ENCODE results near the gene APOC4.
"Not testable (repeated sequence)": the region's sequence is repeated elsewhere in the genome, so short reads cannot be mapped to it uniquely, and the experiment has no call there.

The APOC4 gene

GRCh38 chr19:44924243-44924725, 17.8 kb upstream of the APOC4 start:
- no peak for DNase-seq

- peak; percentile 53 for DNase-seq
Measured at GRCh38 chr19:44925114-44925891, 16.7 kb upstream of the APOC4 start.

- not testable (repeated sequence) for DNase-seq
Measured at GRCh38 chr19:44926245-44927077, 15.6 kb upstream of the APOC4 start.

GRCh38 chr19:44927746-44928145, 14.3 kb upstream of the APOC4 start:
- peak; percentile 64 for DNase-seq

- no peak for DNase-seq
Measured at GRCh38 chr19:44930088-44930487, 11.9 kb upstream of the APOC4 start.

GRCh38 chr19:44931541-44931940, 10.5 kb upstream of the APOC4 start:
- no peak for DNase-seq

- DNase-seq: no peak
Measured at GRCh38 chr19:44939668-44940067, 2.4 kb upstream of the APOC4 start.

GRCh38 chr19:44943801-44944249, 1.8 kb downstream of the APOC4 start:
- DNase-seq: no peak

GRCh38 chr19:44947041-44947581, 5.1 kb downstream of the APOC4 start:
- DNase-seq: no peak

GRCh38 chr19:44948237-44948636, 6.2 kb downstream of the APOC4 start:
- DNase-seq: no peak

GRCh38 chr19:44948763-44949374, 6.8 kb downstream of the APOC4 start:
- no peak for DNase-seq

- DNase-seq: no peak
Measured at GRCh38 chr19:44949550-44949949, 7.5 kb downstream of the APOC4 start.

GRCh38 chr19:44951179-44952159, 9.4 kb downstream of the APOC4 start:
- DNase-seq: peak; percentile 76

GRCh38 chr19:44954278-44954648, 12.2 kb downstream of the APOC4 start:
- no peak for DNase-seq

- peak; percentile 96 for DNase-seq
Measured at GRCh38 chr19:44954649-44955504, 12.8 kb downstream of the APOC4 start, which contains the start of gene CLPTM1. Gene CLPTM1 (plus strand): TSS chr19:44955380. CDS start chr19:44955396, 16 bp downstream.

GRCh38 chr19:44955505-44956439, 13.7 kb downstream of the APOC4 start:
- DNase-seq: no peak

- no peak for DNase-seq
Measured at GRCh38 chr19:44957526-44957925, 15.5 kb downstream of the APOC4 start.

GRCh38 chr19:44958090-44958489, 16.1 kb downstream of the APOC4 start:
- DNase-seq: no peak

GRCh38 chr19:44959691-44960090, 17.7 kb downstream of the APOC4 start:
- no peak for DNase-seq

Data from fibroblast of skin of right quadriceps (primary cell).